COLO668 (cell line): ENCODE results near the gene POU6F1.

Experiments
- DNase-seq: peaks from one replicate; lab custom pipeline; 2025; ENCODE audit not compliant: unreplicated experiment; lab: John Stamatoyannopoulos, UW

The POU6F1 gene

GRCh38 chr12:51171884-51172514, 45.9 kb downstream of the POU6F1 start:
- peak; percentile 5 for DNase-seq

- no peak for DNase-seq
Observed at GRCh38 chr12:51163795-51164194, 54.1 kb downstream of the POU6F1 start.

GRCh38 chr12:51162217-51162616, 55.6 kb downstream of the POU6F1 start:
- no peak for DNase-seq

- no peak for DNase-seq
Observed at GRCh38 chr12:51160814-51161459, 56.9 kb downstream of the POU6F1 start.

DNA sequence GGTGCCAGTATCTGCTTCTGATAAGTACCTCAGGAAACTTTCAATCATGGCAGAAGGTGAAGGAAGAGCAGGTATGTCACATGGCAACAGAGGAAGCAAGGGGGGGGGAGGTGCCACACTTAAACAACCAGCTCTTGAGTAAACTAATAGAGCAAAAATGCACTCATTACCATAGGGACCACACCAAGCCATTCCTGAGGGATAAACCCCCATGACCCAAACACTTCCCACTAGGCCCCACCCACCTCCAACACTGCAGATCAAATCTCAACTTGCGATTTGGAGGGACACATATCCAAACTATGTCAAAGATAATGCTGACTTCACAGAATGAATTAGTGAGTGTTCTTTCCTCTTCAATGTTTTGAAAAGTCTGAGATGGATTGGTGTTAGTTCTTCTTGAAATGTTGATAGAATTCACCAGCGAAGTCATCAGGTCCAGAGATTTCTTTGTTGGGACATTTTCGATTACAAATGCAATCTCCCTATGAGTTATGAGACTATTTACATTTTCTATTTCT, 61.6 kb downstream of the POU6F1 start:
- no peak for DNase-seq

DNA sequence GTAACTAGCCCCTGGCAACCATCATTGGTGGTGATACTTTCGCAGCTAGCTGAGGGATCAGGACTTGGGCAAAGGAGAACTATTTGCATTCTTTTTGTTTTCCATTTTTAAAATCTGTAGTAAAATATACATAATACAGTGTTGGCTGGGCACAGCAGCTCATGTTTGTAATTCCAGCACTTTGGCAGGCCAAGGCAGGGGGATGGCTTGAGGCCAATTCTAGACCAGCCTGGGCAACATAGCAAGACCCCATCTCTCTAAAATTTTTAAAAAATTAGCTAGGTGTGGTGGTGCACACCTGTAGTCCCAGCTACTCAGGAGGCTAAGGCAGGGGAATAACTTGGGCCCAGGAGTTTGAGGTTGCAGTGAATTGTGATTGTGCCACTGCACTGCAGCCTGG, 64.9 kb downstream of the POU6F1 start:
- no peak for DNase-seq

DNA sequence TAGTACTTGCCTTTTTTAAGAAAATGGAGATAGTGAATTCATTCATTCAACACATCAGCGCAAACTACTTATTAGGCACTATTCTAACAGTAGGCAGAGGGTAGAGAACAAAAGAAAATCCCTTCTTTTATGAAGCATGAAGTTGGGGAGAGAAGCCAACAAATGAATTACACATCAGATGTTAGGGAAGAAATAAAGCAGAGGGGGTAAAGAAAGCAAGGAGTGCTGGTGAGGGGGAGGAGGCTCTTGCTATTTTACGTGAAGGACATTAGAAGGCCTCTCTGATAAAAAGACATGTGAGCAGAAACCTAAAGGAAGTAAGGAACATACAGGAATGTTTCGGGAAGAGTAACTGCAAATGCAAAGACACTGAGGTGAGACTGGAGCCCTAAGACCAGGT, 67.1 kb downstream of the POU6F1 start:
- DNase-seq: no peak

- DNase-seq: no peak
Observed at GRCh38 chr12:51147309-51147708, 70.6 kb downstream of the POU6F1 start.

DNA sequence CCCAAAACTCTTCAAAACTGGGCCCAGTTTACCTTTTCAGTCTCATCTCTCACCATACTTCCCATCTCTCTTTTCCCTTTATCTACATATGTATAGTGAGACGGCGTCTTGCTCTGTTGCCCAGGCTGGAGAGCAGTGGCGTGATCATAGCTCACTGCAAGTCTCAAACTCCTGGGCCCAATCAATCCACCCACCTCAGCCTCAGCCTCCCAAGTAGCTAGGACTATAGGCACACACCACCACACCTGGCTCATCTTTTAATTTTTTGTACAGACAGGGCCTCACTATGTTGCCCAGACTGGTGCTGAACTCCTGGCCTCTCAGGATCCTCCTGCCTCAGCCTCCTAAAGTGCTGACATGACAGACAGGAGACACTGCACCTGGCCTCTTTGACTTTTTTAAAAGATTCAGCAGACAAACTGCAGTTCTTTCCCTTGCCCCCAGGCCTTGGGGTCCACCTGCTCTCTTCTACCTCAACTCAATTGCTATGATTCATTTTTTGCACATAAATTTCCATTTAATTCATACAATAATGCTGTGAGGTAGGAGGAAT, 78.5 kb downstream of the POU6F1 start:
- no peak for DNase-seq
